H1 (cell line): ENCODE data around the gene CNPY3. TPM values are rescaled to one million over a fixed set of nuclear protein-coding genes. Genes with fewer than 3 reads are reported as not detected.
A peak's percentile ranks its signal among the peaks of the same experiment; 100 is the strongest.

ENCODE experiments used
- CTCF ChIA-PET: fragments of 300-600 bp; sonication (Branson Sonifier 250); formaldehyde crosslinking; loops from one replicate; lab custom pipeline; 2021; ENCODE audit not compliant: partially characterized antibody; lab: Charles Lee
- POLR2A ChIA-PET: fragments of 300-600 bp; sonication (Branson Sonifier 250); formaldehyde crosslinking; loops from one replicate; lab custom pipeline; 2021; ENCODE audit warnings: inconsistent platforms; ENCODE audit not compliant: partially characterized antibody; lab: Charles Lee
- DNase-seq, 2 experiments: peaks; one replicate each; pipeline versions ENCODE4 v3.0.0 to v3.0.0-alpha.2; 2010 to 2022; ENCODE audit warnings: low spot score in 2 of 2, low read depth in 1 of 2, mixed read lengths in 1 of 2
- FAIRE-seq: peaks from 2 replicates; lab custom pipeline; 2011; peaks lifted over from hg19 to GRCh38; lab: Jason Lieb, UNC
- H2AFZ ChIP-seq: 2 replicates; pipeline ENCODE4 v1.8.1; 2012; ENCODE audit warnings: low read length, inconsistent platforms
- H2AK5ac ChIP-seq: 2 replicates; pipeline ENCODE4 v1.6.1; 2013; ENCODE audit warnings: low read depth, low read length
- H2BK120ac ChIP-seq: replicated peaks from 2 replicates; pipeline ENCODE3; 2013; ENCODE audit warnings: low read depth, low read length, inconsistent platforms
- H2BK12ac ChIP-seq: 2 replicates; pipeline ENCODE4 v1.6.1; 2013; ENCODE audit warnings: low read depth, low read length
- H2BK15ac ChIP-seq: 2 replicates; pipeline ENCODE4 v1.6.1; 2013; ENCODE audit warnings: low read length
- H2BK20ac ChIP-seq: 2 replicates; pipeline ENCODE4 v1.6.1; 2013; ENCODE audit warnings: low read length
- H2BK5ac ChIP-seq: 2 replicates; pipeline ENCODE4 v1.6.1; 2013; ENCODE audit warnings: low read depth, low read length
- H3K14ac ChIP-seq: 2 replicates; pipeline ENCODE4 v1.6.1; 2013; ENCODE audit warnings: inconsistent platforms; ENCODE audit not compliant: insufficient read length
- H3K18ac ChIP-seq: 2 replicates; pipeline ENCODE4 v1.6.1; 2013; ENCODE audit warnings: low read length; ENCODE audit errors: extremely low read depth
- H3K23ac ChIP-seq: 2 replicates; pipeline ENCODE4 v1.6.1; 2013; ENCODE audit warnings: inconsistent platforms; ENCODE audit not compliant: insufficient read length
- H3K23me2 ChIP-seq: 2 replicates; pipeline ENCODE4 v1.6.1; 2013; ENCODE audit warnings: low read depth, low read length
- H3K27ac ChIP-seq: 2 replicates; pipeline ENCODE4 v1.6.1; 2011; ENCODE audit warnings: low read depth, low read length, inconsistent platforms
- H3K27me3 ChIP-seq, 4 experiments: replicated peaks in 1 of 4; 1 replicate in 1 of 4; 2 replicates in 3 of 4; pipeline versions ENCODE4 v1.6.1 to v1.8.1; 2011 to 2013; ENCODE audit warnings: low read length in 3 of 4, mild to moderate bottlenecking in 3 of 4, inconsistent platforms in 2 of 4, mixed read lengths in 2 of 4, moderate library complexity in 1 of 4; ENCODE audit not compliant: control insufficient read depth in 3 of 4, insufficient read depth in 3 of 4; ENCODE audit errors: extremely low read depth in 1 of 4
- H3K36me3 ChIP-seq, 4 experiments: 2 replicates each; pipeline versions ENCODE4 v1.6.1 to v1.8.1; 2011 to 2013; ENCODE audit warnings: mild to moderate bottlenecking in 4 of 4, low read length in 3 of 4, moderate library complexity in 2 of 4, control low read depth in 1 of 4, inconsistent platforms in 1 of 4; ENCODE audit not compliant: insufficient read depth in 4 of 4, control insufficient read depth in 2 of 4
- H3K4ac ChIP-seq: replicated peaks from 2 replicates; pipeline ENCODE3; 2013; ENCODE audit warnings: low read length, low read depth, mixed read lengths, inconsistent platforms; ENCODE audit not compliant: insufficient read length
- H3K4me1 ChIP-seq, 4 experiments: replicated peaks in 1 of 4; 1 replicate in 1 of 4; 2 replicates in 3 of 4; pipeline versions ENCODE4 v1.6.1 to v1.8.1; 2011 to 2013; ENCODE audit warnings: low read length in 3 of 4, inconsistent platforms in 2 of 4, mixed read lengths in 1 of 4; ENCODE audit not compliant: insufficient read depth in 4 of 4, control insufficient read depth in 3 of 4
- H3K4me2 ChIP-seq, 2 experiments: 2 replicates each; pipeline versions ENCODE4 v1.6.1 to v1.8.1; 2011 to 2013; ENCODE audit warnings: low read depth in 2 of 2, low read length in 2 of 2, control low read depth in 1 of 2, inconsistent platforms in 1 of 2, mild to moderate bottlenecking in 1 of 2; ENCODE audit not compliant: insufficient read depth in 1 of 2
- H3K4me3 ChIP-seq, 4 experiments: fragments of 200-600, 300-600 bp in 1 of 4; sonication (generic), shearing (Covaris generic), sonication (Bioruptor Twin) in 1 of 4; 2 replicates each; pipeline versions ENCODE4 v1.5.1 to v1.8.1; 2011 to 2016; ENCODE audit warnings: low read length in 4 of 4, low read depth in 3 of 4, control low read depth in 2 of 4, inconsistent platforms in 2 of 4, mild to moderate bottlenecking in 2 of 4, mixed read lengths in 1 of 4, moderate library complexity in 1 of 4; ENCODE audit not compliant: insufficient read depth in 2 of 4; ENCODE audit errors: extremely low read depth in 1 of 4
- H3K56ac ChIP-seq: replicated peaks from 2 replicates; pipeline ENCODE3; 2013; ENCODE audit warnings: low read depth, mild to moderate bottlenecking, mixed read lengths, low read length, inconsistent platforms; ENCODE audit not compliant: insufficient read length
- H3K79me1 ChIP-seq: 2 replicates; pipeline ENCODE4 v1.6.1; 2013; ENCODE audit warnings: low read depth, low read length, control low read depth
- H3K79me2 ChIP-seq, 2 experiments: 2 replicates each; pipeline versions ENCODE4 v1.6.1 to v1.8.1; 2012 to 2013; ENCODE audit warnings: low read length in 2 of 2, mild to moderate bottlenecking in 2 of 2, inconsistent platforms in 1 of 2; ENCODE audit not compliant: insufficient read depth in 2 of 2, control insufficient read depth in 1 of 2
- H3K9ac ChIP-seq, 4 experiments: replicated peaks in 1 of 4; 1 replicate in 1 of 4; 2 replicates in 3 of 4; pipeline versions ENCODE4 v1.6.1 to v1.8.1; 2011 to 2013; ENCODE audit warnings: low read depth in 3 of 4, low read length in 3 of 4, control low read depth in 2 of 4, mild to moderate bottlenecking in 2 of 4, moderate library complexity in 2 of 4, inconsistent platforms in 1 of 4; ENCODE audit errors: extremely low read depth in 1 of 4
- H3K9me3 ChIP-seq, 2 experiments: 2 replicates each; pipeline versions ENCODE4 v1.6.1 to v1.8.1; 2012 to 2013; ENCODE audit warnings: mild to moderate bottlenecking in 2 of 2, moderate library complexity in 2 of 2, control low read depth in 1 of 2, inconsistent platforms in 1 of 2, low read depth in 1 of 2, low read length in 1 of 2, mixed read lengths in 1 of 2; ENCODE audit not compliant: insufficient read depth in 2 of 2
- H4K20me1 ChIP-seq, 2 experiments: replicated peaks in 1 of 2; 2 replicates each; pipeline versions ENCODE3 to v1.8.1; 2011 to 2013; ENCODE audit warnings: inconsistent platforms in 2 of 2, low read length in 2 of 2, mild to moderate bottlenecking in 1 of 2; ENCODE audit not compliant: insufficient read depth in 2 of 2, control insufficient read depth in 1 of 2
- H4K5ac ChIP-seq: 2 replicates; pipeline ENCODE4 v1.6.1; 2013; ENCODE audit warnings: low read length, low read depth, mixed read lengths, inconsistent platforms; ENCODE audit not compliant: insufficient read length
- H4K8ac ChIP-seq: 2 replicates; pipeline ENCODE4 v1.8.0; 2013; ENCODE audit warnings: mild to moderate bottlenecking, moderate library complexity, low read length, inconsistent platforms; ENCODE audit not compliant: insufficient read depth; ENCODE audit errors: extremely low read depth
- H4K91ac ChIP-seq: replicated peaks from 2 replicates; pipeline ENCODE3; 2013; ENCODE audit warnings: low read length, mixed read lengths, inconsistent platforms; ENCODE audit not compliant: insufficient read length
- EP300 ChIP-seq, 2 experiments: IDR thresholded peaks; 1 replicate in 1 of 2; 2 replicates in 1 of 2; pipeline ENCODE4 v1.6.1; 2011 to 2012; ENCODE audit warnings: low read depth in 2 of 2, low read length in 2 of 2, mild to moderate bottlenecking in 2 of 2, borderline replicate concordance in 1 of 2, inconsistent platforms in 1 of 2, moderate library complexity in 1 of 2
- RAD21 ChIP-seq, 2 experiments: IDR thresholded peaks in 1 of 2; conservative IDR thresholded peaks in 1 of 2; 2 replicates each; pipeline ENCODE4 v1.6.1; 2011; ENCODE audit warnings: low read depth in 2 of 2, low read length in 2 of 2, improper control_type of control experiment in 1 of 2, inconsistent platforms in 1 of 2, mild to moderate bottlenecking in 1 of 2, moderate library complexity in 1 of 2
- WGBS, 2 experiments: shearing (Covaris generic) in 1 of 2; methylation state at CpG; one replicate each; pipeline versions ENCODE4 v1.1.6 to v1.1.7; 2013 to 2015; ENCODE audit warnings: low lambda C conversion rate in 2 of 2, mixed read lengths in 2 of 2, inconsistent platforms in 1 of 2, low coverage in 1 of 2, missing lambda C conversion rate in 1 of 2; ENCODE audit not compliant: insufficient replicate concordance in 2 of 2, insufficient coverage in 1 of 2, insufficient read length in 1 of 2; ENCODE audit errors: extremely low coverage in 1 of 2, missing lambda C conversion rate in 1 of 2; 5-methylcytosine and 5-hydroxymethylcytosine counted together
- polyA plus RNA-seq, 7 experiments: library from polyadenylated mRNA; depleted of rRNA in 3 of 7; stranded (reverse) in 5 of 7; unstranded in 2 of 7; fragments of >200 nt in 5 of 7; fragments of 200-250 nt in 2 of 7; gene quantifications; 1 replicate in 5 of 7; 2 replicates in 1 of 7; 4 replicates in 1 of 7; pipeline versions ENCODE4 v1.2.1 to v1.2.3, GENCODE V29; 2011 to 2013; ENCODE audit warnings: missing spikeins in 2 of 7, mixed read lengths in 2 of 7
- total RNA-seq: library from RNA; stranded (reverse); fragmentation: NEBNext Ultra II Directional; extraction: Animal tissue kit (Norgen Biotek cat#: 25700); gene quantifications from 2 replicates; pipeline ENCODE4 v1.2.1, GENCODE V29; 2021

Gene CNPY3
- total and polyA plus RNA-seq, 2 of the 8 experiments (the other 6 are each of a cell fraction or from before 2014, with no cell fraction given), result 49.6 to 64.5 TPM

- Histone ChIP-seq H3K79me1 (no peaks in the 10 kb centered on the region), H2AK5ac (no peak overlapping the region), H3K4me2 (no peak overlapping the region), H3K56ac (no peak overlapping the region), H2BK20ac (no peak overlapping the region), H4K5ac (no peak overlapping the region), H4K91ac (peak overlapping the region; percentile 71), H3K23ac (no peak overlapping the region), H4K20me1 (no peaks in the 10 kb centered on the region), H4K8ac (peak overlapping the region; percentile 72; the same call in 1 of the 2 replicates), H2BK120ac (no peak overlapping the region), H3K79me2 (peaks cover 0 to 2% of the 10 kb centered on the region in 2 experiments; a peak in 1 of 4 replicates), H2BK5ac (no peak overlapping the region; the same call in 1 of the 2 replicates), H3K23me2 (peaks cover 5% of the 10 kb centered on the region; the same call in 1 of the 2 replicates), H2BK12ac (no peak overlapping the region), H3K14ac (no peak overlapping the region), H3K27me3 (no peaks in the 10 kb centered on the region), H2BK15ac (no peak overlapping the region)
- ChIA-PET POLR2A (interaction anchor here (0.7 to 6.7 kb wide), 5 partner anchors 12 to 201 kb away, joined by 3 to 81 read pairs (median 3); partner anchors contain the start of gene PTCRA), CTCF (interaction anchor here (0.5 to 2.3 kb wide), 13 partner anchors 8 to 415 kb away, joined by 3 to 7 read pairs (median 3); no protein-coding TSS in a partner anchor)
- peak in 1 of 2 experiments; percentile 56 for DNase-seq
- WGBS, 2 experiments, result 91% methylated on average over 18 of the region's 23 CpGs; no CpG with 5 or more reads in 1 of the 2 experiments
- TF ChIP-seq EP300 (IDR thresholded peaks at IDR 0.05; ENCODE audit: borderline replicate concordance in 1 of 2, low read depth in 2 of 2, low read length in 2 of 2), result no peak
- peak in 1 of 2 experiments; percentile 8; a peak in 1 of 4 replicates for TF ChIP-seq RAD21 (IDR thresholded peaks at IDR 0.05 in 1 of 2, conservative IDR thresholded peaks at IDR 0.05 in 1 of 2; ENCODE audit: low read depth in 2 of 2, low read length in 2 of 2)
- TF ChIP-seq, all 59 proteins: peak for 1
- Histone ChIP-seq H2AFZ (no peak overlapping the region; the same call in 1 of the 2 replicates), H3K27ac (no peak overlapping the region), H3K9ac (no peak overlapping the region), H3K4me1 (peaks cover 0 to 6% (median 1%) of the 10 kb centered on the region in 4 experiments; a peak in 3 of 7 replicates), H3K18ac (no peak overlapping the region), H3K9me3 (no peaks in the 10 kb centered on the region), H3K36me3 (no peaks in the 10 kb centered on the region), H3K4me3 (no peak overlapping the region), H3K4ac (peak overlapping the region; percentile 34)
- no peak for FAIRE-seq
These were observed 3.9 kb upstream of the CNPY3 start for GRCh38 chr6:42925248-42925857.
